ENCODE measurements around the gene ZNF180. TPM values are rescaled to one million over a fixed set of nuclear protein-coding genes. Genes with fewer than 3 reads are reported as not detected.

ZNF180 gene
- total RNA-seq, 2 donors from 2014 or later, result 8.3 to 18.5 TPM

GRCh38 chr19:44438441-44438840, 61.9 kb downstream of the ZNF180 start:
- intact Hi-C loops (cut with DNase I), result no loop called here
- no peak overlapping the region for H3K27ac ChIP-seq
- H3K9me3 ChIP-seq, result no peaks in the 10 kb centered on the region
- H3K36me3 ChIP-seq, result no peaks in the 10 kb centered on the region
- no peak for DNase-seq (ENCODE audit: low spot score)
- WGBS, result 89% methylated on average over 3 of the region's 3 CpGs
- no peaks in the 10 kb centered on the region for H3K27me3 ChIP-seq (replicated peaks; ENCODE audit: insufficient read depth)
- TF ChIP-seq POLR2A (IDR thresholded peaks at IDR 0.05), result no peak
- TF ChIP-seq, protein P1, sequence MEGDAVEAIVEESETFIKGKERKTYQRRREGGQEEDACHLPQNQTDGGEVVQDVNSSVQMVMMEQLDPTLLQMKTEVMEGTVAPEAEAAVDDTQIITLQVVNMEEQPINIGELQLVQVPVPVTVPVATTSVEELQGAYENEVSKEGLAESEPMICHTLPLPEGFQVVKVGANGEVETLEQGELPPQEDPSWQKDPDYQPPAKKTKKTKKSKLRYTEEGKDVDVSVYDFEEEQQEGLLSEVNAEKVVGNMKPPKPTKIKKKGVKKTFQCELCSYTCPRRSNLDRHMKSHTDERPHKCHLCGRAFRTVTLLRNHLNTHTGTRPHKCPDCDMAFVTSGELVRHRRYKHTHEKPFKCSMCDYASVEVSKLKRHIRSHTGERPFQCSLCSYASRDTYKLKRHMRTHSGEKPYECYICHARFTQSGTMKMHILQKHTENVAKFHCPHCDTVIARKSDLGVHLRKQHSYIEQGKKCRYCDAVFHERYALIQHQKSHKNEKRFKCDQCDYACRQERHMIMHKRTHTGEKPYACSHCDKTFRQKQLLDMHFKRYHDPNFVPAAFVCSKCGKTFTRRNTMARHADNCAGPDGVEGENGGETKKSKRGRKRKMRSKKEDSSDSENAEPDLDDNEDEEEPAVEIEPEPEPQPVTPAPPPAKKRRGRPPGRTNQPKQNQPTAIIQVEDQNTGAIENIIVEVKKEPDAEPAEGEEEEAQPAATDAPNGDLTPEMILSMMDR (IDR thresholded peaks at IDR 0.05), result no peak
- TF ChIP-seq POLR2AphosphoS5 (IDR thresholded peaks at IDR 0.05), result no peak
- H3K4me3 ChIP-seq, result no peak overlapping the region
- H3K4me1 ChIP-seq (replicated peaks), result no peaks in the 10 kb centered on the region

GRCh38 chr19:44435441-44435840, 64.9 kb downstream of the ZNF180 start:
- intact Hi-C loops (cut with DNase I), result no loop called here
- TF ChIP-seq POLR2A (IDR thresholded peaks at IDR 0.05) (no peak), POLR2AphosphoS5 (IDR thresholded peaks at IDR 0.05) (no peak)
- TF ChIP-seq, protein P1 (IDR thresholded peaks at IDR 0.05), result no peak
- peaks cover 0 to 7% of the 10 kb centered on the region in 2 donors for H3K36me3 ChIP-seq
- H3K27ac ChIP-seq, result no peak overlapping the region
- WGBS, result 85% methylated on average over 2 of the region's 2 CpGs
- no peaks in the 10 kb centered on the region for H3K9me3 ChIP-seq
- H3K27me3 ChIP-seq (replicated peaks; ENCODE audit: insufficient read depth), result no peaks in the 10 kb centered on the region
- DNase-seq (ENCODE audit: low spot score), result no peak
- no peak overlapping the region for H3K4me3 ChIP-seq
- no peaks in the 10 kb centered on the region for H3K4me1 ChIP-seq (replicated peaks)

GRCh38 chr19:44430956-44431355, 69.4 kb downstream of the ZNF180 start:
- DNase-seq (ENCODE audit: low spot score), result no peak
- TF ChIP-seq POLR2AphosphoS5 (IDR thresholded peaks at IDR 0.05), result no peak
- TF ChIP-seq POLR2A (IDR thresholded peaks at IDR 0.05), result no peak
- TF ChIP-seq, protein P1 (IDR thresholded peaks at IDR 0.05), result no peak
- no peaks in the 10 kb centered on the region for H3K4me1 ChIP-seq (replicated peaks)
- intact Hi-C loops (cut with DNase I), result no loop called here
- H3K36me3 ChIP-seq, result peaks cover 2 to 7% of the 10 kb centered on the region in 2 donors
- no peaks in the 10 kb centered on the region for H3K27me3 ChIP-seq (replicated peaks; ENCODE audit: insufficient read depth)
- WGBS, result 88% methylated on average over 1 of the region's 1 CpG
- no peak overlapping the region for H3K27ac ChIP-seq
- no peak overlapping the region for H3K4me3 ChIP-seq
- H3K9me3 ChIP-seq, result no peaks in the 10 kb centered on the region

Other genes with a start within 250 kb of the ZNF180 start
- 1 to 10 TPM; 2.6 to 2.8 TPM for gene ZNF233, start 240.6 kb downstream of the ZNF180 start, total RNA-seq
- gene ZNF235, start 195.5 kb downstream of the ZNF180 start, total RNA-seq, result 10 to 100 TPM in 1 of 2 donors, 1 to 10 TPM in 1; 6.2 to 13.1 TPM
- gene ZNF112, start 143.8 kb downstream of the ZNF180 start, total RNA-seq, result 1 to 10 TPM; 7.1 to 7.3 TPM
- 1 to 10 TPM; 2.3 to 5.4 TPM for gene ZNF285, start 98.9 kb downstream of the ZNF180 start, total RNA-seq
- 1 to 10 TPM; 6.1 to 7.0 TPM for gene ZNF229, start 52.0 kb downstream of the ZNF180 start, total RNA-seq
- gene CEACAM20, start 29.2 kb upstream of the ZNF180 start, total RNA-seq, result 1 to 10 TPM in 1 of 2 donors, not detected in 1; 2.6 TPM
- not detected for gene IGSF23, start 113.0 kb upstream of the ZNF180 start, total RNA-seq
- gene PVR, start 143.4 kb upstream of the ZNF180 start, total RNA-seq, result 10 to 100 TPM; 30.1 to 35.6 TPM
- 1 to 10 TPM; 3.6 to 8.1 TPM for gene CEACAM19, start 171.0 kb upstream of the ZNF180 start, total RNA-seq
- gene CEACAM16, start 198.6 kb upstream of the ZNF180 start, total RNA-seq, result not detected
- 10 to 100 TPM; 22.6 to 44.0 TPM for gene BCL3, start 248.2 kb upstream of the ZNF180 start, total RNA-seq